Measurements from ENCODE around the gene PTDSS2. TPM values are rescaled to one million over a fixed set of nuclear protein-coding genes. Genes with fewer than 3 reads are reported as not detected.
A peak's percentile ranks its signal among the peaks of the same experiment; 100 is the strongest.
"Not testable (repeated sequence)": the region's sequence is repeated elsewhere in the genome, so short reads cannot be mapped to it uniquely, and the experiment has no call there.

PTDSS2 gene
- total RNA-seq, 1 experiment from 2014 or later: 29.7 TPM

- no peak for DNase-seq (ENCODE audit: low spot score)
These were observed 18.4 kb downstream of the PTDSS2 start for GRCh38 chr11:468493-468892.

- not testable (repeated sequence) for DNase-seq (ENCODE audit: low spot score)
These were observed 19.1 kb downstream of the PTDSS2 start for GRCh38 chr11:469026-469683.

GRCh38 chr11:469684-470560, 19.8 kb downstream of the PTDSS2 start:
- DNase-seq (ENCODE audit: low spot score): peak; percentile 73

- no peak for DNase-seq (ENCODE audit: low spot score)
These were observed 21.5 kb downstream of the PTDSS2 start for GRCh38 chr11:471468-472145.

DNA sequence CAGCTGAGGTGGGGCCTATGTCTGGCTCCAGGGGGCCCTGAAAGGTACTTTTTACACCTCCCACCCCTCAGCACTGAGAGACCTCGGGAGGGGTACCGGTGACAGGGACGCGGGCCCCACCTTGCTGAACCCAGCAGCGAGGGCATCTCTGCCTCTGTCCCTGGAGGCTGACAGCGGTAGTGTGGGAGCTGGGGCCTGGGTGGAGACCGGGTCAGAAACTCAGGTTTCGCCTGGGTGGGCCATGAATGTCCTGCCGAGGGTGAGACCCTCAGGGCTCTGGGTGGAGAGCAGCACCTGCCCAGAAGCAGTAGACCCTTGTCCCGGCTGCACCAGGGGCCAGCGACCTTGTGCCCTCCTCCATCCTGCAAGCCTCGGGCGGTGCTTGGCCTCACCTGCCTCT, 22.2 kb downstream of the PTDSS2 start:
- DNase-seq (ENCODE audit: low spot score): no peak

DNA sequence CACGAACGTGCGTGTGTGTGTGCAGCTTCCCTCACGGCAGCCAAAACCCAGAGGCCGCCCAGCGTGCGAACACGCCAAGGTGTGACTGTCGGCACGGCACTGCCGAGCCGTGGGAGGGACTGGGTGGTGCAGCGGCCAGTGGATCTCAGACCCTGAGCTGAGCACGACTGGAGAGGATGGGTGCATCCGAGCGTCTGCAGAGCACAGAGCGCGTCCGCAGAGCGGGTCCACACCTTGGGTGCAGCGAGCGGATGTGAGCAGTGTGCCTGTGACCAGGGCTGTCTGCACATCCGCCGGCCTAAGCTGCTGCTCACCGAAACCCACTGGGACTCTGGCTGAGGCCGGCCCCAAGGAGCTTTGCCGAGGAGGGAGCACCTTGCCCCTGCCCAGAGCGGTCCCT, 22.7 kb downstream of the PTDSS2 start:
- no peak for DNase-seq (ENCODE audit: low spot score)

- DNase-seq (ENCODE audit: low spot score): no peak
These were observed 23.3 kb downstream of the PTDSS2 start for GRCh38 chr11:473415-473814.

GRCh38 chr11:473962-474785, 24.1 kb downstream of the PTDSS2 start:
- no peak for DNase-seq (ENCODE audit: low spot score)

DNA sequence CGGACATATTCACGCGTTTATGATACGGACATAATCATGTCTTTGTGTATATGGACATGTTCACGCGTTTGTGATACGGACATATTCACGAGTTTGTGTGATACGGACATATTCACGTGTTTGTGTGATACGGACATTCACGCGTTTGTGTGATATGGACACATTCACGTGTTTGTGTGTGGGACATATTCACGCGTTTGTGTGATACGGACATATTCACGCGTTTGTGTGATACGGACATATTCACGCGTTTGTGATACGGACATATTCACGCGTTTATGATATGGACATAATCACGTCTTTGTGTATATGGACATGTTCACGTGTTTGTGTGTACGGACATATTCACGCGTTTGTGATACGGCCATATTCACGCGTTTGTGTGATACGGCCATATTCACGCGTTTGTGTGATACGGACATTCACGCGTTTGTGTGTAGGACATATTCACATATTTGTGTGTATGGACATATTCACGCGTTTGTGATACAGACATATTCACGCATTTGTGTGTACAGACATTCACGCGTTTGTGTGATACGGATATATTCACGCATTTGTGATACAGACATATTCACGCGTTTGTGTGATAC, 24.9 kb downstream of the PTDSS2 start:
- no peak for DNase-seq (ENCODE audit: low spot score)

DNA sequence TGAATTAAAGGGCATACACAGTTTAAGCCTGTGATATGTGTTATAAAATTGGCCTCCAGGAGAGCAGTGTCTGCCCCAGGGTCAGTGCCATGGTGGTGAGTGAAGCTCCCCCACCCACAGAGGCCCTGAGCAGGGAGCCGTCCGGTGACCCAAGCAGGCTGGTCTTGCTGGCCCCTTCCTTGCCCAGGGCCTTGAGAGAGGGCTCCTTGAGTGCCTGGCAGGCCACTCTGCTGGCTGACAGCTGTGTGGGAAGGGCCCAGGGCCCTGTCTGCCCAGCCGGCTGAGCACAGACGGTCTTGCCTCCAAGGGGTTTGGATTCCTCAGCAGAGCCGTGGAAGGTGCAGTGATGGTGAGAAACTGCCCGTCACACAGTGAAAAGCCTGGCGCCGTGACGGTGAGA, 25.9 kb downstream of the PTDSS2 start:
- DNase-seq (ENCODE audit: low spot score): no peak

DNA sequence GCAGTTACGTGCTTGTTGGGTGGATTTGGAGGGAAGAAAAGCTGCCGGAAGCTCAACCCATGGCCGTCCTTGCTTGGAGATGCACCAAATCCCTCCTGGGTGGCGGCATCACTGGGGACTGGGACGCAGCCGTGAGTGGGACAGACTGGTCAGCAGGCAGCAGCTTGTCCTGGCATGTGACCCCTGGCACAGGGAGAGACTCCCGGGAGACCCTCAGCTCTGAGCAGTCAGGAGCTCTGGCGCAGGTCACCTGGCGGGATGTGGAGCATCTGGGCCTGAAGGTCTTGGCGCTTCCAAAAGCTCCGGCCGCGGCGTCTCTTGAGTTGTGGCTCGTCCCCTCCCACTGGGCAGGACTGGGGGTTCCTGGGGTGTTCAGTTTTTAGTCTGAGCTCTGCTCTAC, 26.3 kb downstream of the PTDSS2 start:
- DNase-seq (ENCODE audit: low spot score): no peak

DNA sequence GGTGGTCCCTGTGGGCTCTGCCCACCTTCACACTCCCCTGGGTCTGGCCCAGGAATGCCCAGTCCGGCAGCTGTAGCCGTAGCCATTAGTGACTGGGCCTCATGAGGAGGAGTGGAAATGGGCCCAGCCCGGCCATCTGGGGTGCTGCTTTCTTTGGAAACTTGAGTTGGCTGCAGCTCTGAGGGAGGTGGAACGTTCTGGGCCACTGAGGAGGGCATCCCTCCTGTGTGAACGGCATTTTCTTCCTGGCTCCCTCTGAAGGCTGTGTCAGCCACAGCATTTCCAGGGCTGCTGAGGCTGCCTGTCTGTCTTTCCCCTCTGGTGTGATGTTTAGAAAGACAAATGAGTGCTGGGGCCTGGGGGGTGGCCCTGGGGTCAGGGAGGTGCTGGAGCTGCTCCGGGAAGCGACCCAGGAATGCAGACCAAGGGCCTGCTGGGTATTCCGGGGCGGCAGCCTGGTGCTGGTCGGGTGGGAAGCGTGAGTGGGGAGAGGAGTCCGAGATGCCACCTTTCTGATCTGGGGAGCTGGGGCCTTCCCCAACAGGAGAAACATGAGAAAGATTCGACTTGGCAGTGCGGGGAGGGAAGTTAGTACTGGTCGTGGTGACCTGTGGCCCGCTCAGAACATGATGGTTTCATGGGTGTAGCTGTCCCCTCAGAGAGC, 27.1 kb downstream of the PTDSS2 start:
- no peak for DNase-seq (ENCODE audit: low spot score)

DNA sequence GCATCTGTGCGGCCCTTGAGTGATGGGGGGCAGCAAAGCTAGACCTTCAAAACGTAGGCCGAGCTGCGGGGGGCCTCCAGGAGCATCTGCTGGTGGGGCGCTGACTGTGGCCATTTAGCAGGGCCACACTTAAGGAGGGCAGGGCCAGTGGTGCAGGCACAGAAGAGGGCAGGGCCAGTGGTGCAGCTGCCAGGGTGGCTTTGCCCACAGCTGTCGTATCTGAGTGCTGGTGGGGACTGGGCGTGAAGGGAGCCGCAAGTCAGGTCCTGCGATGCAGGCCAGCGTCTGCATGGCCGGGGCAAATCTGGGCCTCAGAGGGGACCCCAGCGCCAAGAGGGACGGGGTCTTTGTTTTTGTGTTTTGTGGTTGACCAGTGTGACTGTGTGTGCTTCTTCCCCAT, 29.2 kb downstream of the PTDSS2 start:
- no peak for DNase-seq (ENCODE audit: low spot score)

DNA sequence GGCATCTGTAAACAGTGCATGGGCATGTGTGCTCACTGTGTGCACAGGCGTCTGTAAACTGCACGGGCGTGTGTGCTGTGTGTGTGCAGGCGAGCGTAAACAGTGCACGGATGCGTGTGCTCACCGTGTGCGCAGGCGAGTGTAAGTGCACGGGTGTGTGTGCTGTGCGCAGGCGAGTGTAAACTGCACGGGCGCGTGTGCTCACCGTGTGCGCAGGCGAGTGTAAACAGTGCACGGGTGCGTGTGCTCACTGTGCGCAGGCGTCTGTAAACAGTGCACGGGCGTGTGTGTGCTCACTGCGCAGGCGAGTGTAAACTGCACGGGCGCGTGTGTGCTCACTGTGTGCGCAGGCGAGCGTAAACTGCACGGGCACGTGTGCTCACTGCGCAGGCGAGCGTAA, 34.5 kb downstream of the PTDSS2 start:
- no peak for DNase-seq (ENCODE audit: low spot score)

DNA sequence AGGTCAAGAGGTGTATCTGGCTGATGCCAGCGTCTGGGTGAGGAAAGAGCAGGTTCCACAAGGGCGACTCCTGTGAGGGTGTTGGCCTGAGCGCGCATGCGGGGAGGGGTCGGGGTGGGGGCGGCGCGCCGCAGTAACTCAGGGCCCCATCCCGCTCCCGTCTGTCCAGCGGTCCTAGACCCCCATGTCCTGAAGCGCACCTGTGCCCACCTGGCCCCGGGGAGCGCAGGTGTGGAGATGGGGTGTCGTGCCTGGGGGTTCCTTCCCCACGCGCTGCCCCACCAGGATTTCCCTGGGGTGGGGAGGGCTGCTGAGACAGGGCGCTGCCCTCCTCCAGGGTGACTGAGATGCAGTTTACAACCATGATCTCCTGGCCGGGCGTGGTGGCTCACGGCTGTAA, 36.1 kb downstream of the PTDSS2 start:
- DNase-seq (ENCODE audit: low spot score): no peak

GRCh38 chr11:487571-488021, 37.5 kb downstream of the PTDSS2 start:
- DNase-seq (ENCODE audit: low spot score): no peak

- DNase-seq (ENCODE audit: low spot score): no peak
These were observed 38.0 kb downstream of the PTDSS2 start for GRCh38 chr11:488062-488461.

DNA sequence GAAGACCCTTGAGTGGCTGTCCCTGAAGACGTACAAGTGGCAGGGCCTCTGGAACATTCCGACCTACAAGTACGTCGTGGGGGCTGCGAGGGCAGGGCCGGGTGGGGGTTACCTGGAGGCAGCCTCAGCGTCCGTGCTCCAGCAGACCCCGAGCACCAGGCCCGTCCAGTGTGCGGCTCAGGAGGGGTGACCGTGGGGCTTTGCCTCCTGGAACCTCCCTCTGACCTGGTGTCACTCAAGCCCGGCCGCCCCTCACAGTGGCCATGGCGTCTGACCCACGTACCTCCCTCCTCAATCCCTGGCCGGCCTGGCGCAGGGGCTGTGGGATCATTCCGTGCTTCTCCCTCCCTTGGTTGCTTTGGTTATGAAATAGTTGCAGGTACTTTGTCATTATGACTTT, 38.5 kb downstream of the PTDSS2 start:
- no peak for DNase-seq (ENCODE audit: low spot score)

- no peak for DNase-seq (ENCODE audit: low spot score)
These were observed 38.9 kb downstream of the PTDSS2 start for GRCh38 chr11:488992-489391.

DNA sequence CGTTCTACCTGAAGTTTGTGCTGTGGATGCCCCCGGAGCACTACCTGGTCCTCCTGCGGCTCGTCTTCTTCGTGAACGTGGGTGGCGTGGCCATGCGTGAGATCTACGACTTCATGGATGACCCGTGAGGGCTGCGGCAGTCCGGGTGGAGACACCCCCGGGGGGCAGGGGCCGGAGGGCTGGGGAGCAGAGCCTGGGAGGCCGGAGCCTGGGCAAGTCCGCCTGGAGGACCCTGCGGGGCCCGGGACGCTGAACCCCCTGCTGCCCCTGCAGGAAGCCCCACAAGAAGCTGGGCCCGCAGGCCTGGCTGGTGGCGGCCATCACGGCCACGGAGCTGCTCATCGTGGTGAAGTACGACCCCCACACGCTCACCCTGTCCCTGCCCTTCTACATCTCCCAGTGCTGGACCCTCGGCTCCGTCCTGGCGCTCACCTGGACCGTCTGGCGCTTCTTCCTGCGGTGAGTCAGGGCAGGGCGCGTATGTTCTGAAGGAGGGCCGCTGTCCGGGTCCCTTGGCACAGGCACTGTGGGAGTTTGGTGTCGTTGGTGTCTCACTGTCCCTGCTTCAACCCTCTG, 39.6 kb downstream of the PTDSS2 start:
- DNase-seq (ENCODE audit: low spot score): no peak
